Measurements from ENCODE around the gene MTCH2. TPM values are rescaled to one million over a fixed set of nuclear protein-coding genes. Genes with fewer than 3 reads are reported as not detected.

The MTCH2 gene
- total RNA-seq, 1 experiment from 2014 or later: 103 TPM

- Mint-ChIP-seq H3K36me3 (ENCODE audit: insufficient read depth, unreplicated experiment) (peaks cover 30% of the 10 kb centered on the region), H3K27ac (ENCODE audit: unreplicated experiment) (no peak overlapping the region), H3K4me3 (ENCODE audit: low read depth, unreplicated experiment) (no peak overlapping the region), H3K4me1 (ENCODE audit: low read depth, unreplicated experiment) (no peaks in the 10 kb centered on the region), H3K9me3 (ENCODE audit: low read depth, unreplicated experiment) (no peaks in the 10 kb centered on the region), H3K27me3 (ENCODE audit: unreplicated experiment) (no peaks in the 10 kb centered on the region)
- CTCF ChIA-PET: no interaction called here
- no peak for TF ChIP-seq CTCF (IDR thresholded peaks at IDR 0.05; ENCODE audit: unreplicated experiment)
- DNase-seq: no peak
- intact Hi-C loops (cut with micrococcal nuclease; ENCODE audit: unreplicated experiment): no loop called here
- BruUV-seq (replicated peaks): TSS peak; percentile 16
These were observed 70.5 kb downstream of the MTCH2 start for GRCh38 chr11:47571895-47572294.

- no peaks in the 10 kb centered on the region for H3K27me3 Mint-ChIP-seq (ENCODE audit: unreplicated experiment)
- no peaks in the 10 kb centered on the region for H3K9me3 Mint-ChIP-seq (ENCODE audit: low read depth, unreplicated experiment)
- no TSS peak for BruUV-seq (replicated peaks)
- intact Hi-C loops (cut with micrococcal nuclease; ENCODE audit: unreplicated experiment): no loop called here
- no peak for DNase-seq
- peaks cover 27% of the 10 kb centered on the region for H3K36me3 Mint-ChIP-seq (ENCODE audit: insufficient read depth, unreplicated experiment)
- CTCF ChIA-PET: interaction anchor here (0.6 kb wide), 1 partner anchor 59 kb away, joined by 3 read pairs; no protein-coding TSS in a partner anchor
- H3K4me3 Mint-ChIP-seq (ENCODE audit: low read depth, unreplicated experiment): no peak overlapping the region
- H3K4me1 Mint-ChIP-seq (ENCODE audit: low read depth, unreplicated experiment): no peaks in the 10 kb centered on the region
- no peak for TF ChIP-seq CTCF (IDR thresholded peaks at IDR 0.05; ENCODE audit: unreplicated experiment)
- H3K27ac Mint-ChIP-seq (ENCODE audit: unreplicated experiment): no peak overlapping the region
These were observed 71.0 kb downstream of the MTCH2 start for GRCh38 chr11:47571357-47571729.

GRCh38 chr11:47570651-47571356, 71.6 kb downstream of the MTCH2 start:
- CTCF ChIA-PET: interaction anchor here (0.6 kb wide), 1 partner anchor 59 kb away, joined by 3 read pairs; no protein-coding TSS in a partner anchor
- no peak overlapping the region for H3K4me3 Mint-ChIP-seq (ENCODE audit: low read depth, unreplicated experiment)

GRCh38 chr11:47569646-47570045, 72.7 kb downstream of the MTCH2 start:
- Mint-ChIP-seq H3K27me3 (ENCODE audit: unreplicated experiment) (no peaks in the 10 kb centered on the region), H3K4me3 (ENCODE audit: low read depth, unreplicated experiment) (no peak overlapping the region), H3K9me3 (ENCODE audit: low read depth, unreplicated experiment) (no peaks in the 10 kb centered on the region), H3K27ac (ENCODE audit: unreplicated experiment) (no peak overlapping the region), H3K36me3 (ENCODE audit: insufficient read depth, unreplicated experiment) (peaks cover 30% of the 10 kb centered on the region), H3K4me1 (ENCODE audit: low read depth, unreplicated experiment) (peaks cover 6% of the 10 kb centered on the region)
- DNase-seq: no peak
- intact Hi-C loops (cut with micrococcal nuclease; ENCODE audit: unreplicated experiment): no loop called here
- CTCF ChIA-PET: no interaction called here
- no TSS peak for BruUV-seq (replicated peaks)
- no peak for TF ChIP-seq CTCF (IDR thresholded peaks at IDR 0.05; ENCODE audit: unreplicated experiment)

More at GRCh38 chr11:47570651-47571356, 71.6 kb downstream of the MTCH2 start:
- Mint-ChIP-seq H3K9me3 (ENCODE audit: low read depth, unreplicated experiment) (no peaks in the 10 kb centered on the region), H3K4me1 (ENCODE audit: low read depth, unreplicated experiment) (no peaks in the 10 kb centered on the region), H3K27me3 (ENCODE audit: unreplicated experiment) (no peaks in the 10 kb centered on the region), H3K27ac (ENCODE audit: unreplicated experiment) (no peak overlapping the region), H3K36me3 (ENCODE audit: insufficient read depth, unreplicated experiment) (peaks cover 28% of the 10 kb centered on the region)
- DNase-seq: no peak
- intact Hi-C loops (cut with micrococcal nuclease; ENCODE audit: unreplicated experiment): no loop called here
- BruUV-seq (replicated peaks): no TSS peak
- no peak for TF ChIP-seq CTCF (IDR thresholded peaks at IDR 0.05; ENCODE audit: unreplicated experiment)

Other genes starting within 250 kb of the MTCH2 start
- 23.8 and 24.3 TPM in 2 replicates for gene SLC39A13, start 234.0 kb downstream of the MTCH2 start, total RNA-seq (2022)
- 154 and 173 TPM in 2 replicates for gene PSMC3, start 216.1 kb downstream of the MTCH2 start, total RNA-seq (2022)
- gene RAPSN, start 193.4 kb downstream of the MTCH2 start, total RNA-seq (2022): 1.8 and 3.6 TPM in 2 replicates
- gene CELF1, start 89.4 kb downstream of the MTCH2 start, total RNA-seq (2022): 150 and 157 TPM in 2 replicates
- gene PTPMT1, start 77.0 kb downstream of the MTCH2 start, total RNA-seq (2022): 49.0 and 49.7 TPM in 2 replicates
- gene KBTBD4, start 63.6 kb downstream of the MTCH2 start, total RNA-seq (2022): 14.0 and 14.6 TPM in 2 replicates
- gene NDUFS3, start 63.5 kb downstream of the MTCH2 start, total RNA-seq (2022): 104 and 107 TPM in 2 replicates
- gene FAM180B, start 55.9 kb downstream of the MTCH2 start, total RNA-seq (2022): not detected in 2 replicates
- not detected in 2 replicates for gene C1QTNF4, start 48.1 kb downstream of the MTCH2 start, total RNA-seq (2022)
- gene AGBL2, start 72.8 kb upstream of the MTCH2 start, total RNA-seq (2022): 3.2 and 6.1 TPM in 2 replicates
- gene FNBP4, start 124.8 kb upstream of the MTCH2 start, total RNA-seq (2022): 91.6 and 108 TPM in 2 replicates
- 50.6 and 54.7 TPM in 2 replicates for gene NUP160, start 205.8 kb upstream of the MTCH2 start, total RNA-seq (2022)

Measured in Calu3 (cell line).